ENCODE measurements around the gene OR10G2.
"Not testable (repeated sequence)": the region's sequence is repeated elsewhere in the genome, so short reads cannot be mapped to it uniquely, and the experiment has no call there.

Gene OR10G2

DNA sequence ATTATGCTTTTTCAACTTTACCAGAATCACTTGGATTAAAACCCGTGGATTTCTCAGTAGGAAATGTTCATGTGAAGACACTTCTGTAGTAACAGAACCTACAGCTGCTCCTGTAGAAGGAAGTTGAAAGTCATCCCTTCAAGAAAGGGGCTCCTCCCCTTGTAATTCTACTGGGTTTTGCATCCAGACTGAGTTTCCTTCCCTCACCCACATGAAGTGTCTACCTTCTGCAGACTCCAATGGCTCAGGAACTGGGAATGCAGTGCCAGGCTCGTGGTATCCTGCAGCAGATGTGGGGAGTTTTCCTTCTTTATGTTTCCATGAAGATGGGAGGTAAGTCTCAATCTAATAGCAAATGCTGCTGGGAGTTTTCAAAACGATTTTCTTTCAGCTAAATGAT, 7.9 kb upstream of the OR10G2 start:
- Mint-ChIP-seq H3K4me1 (no peaks in the 10 kb centered on the region), H3K27me3 (peaks cover 3% of the 10 kb centered on the region), H3K27ac (no peak overlapping the region), H3K36me3 (no peaks in the 10 kb centered on the region), H3K9me3 (no peaks in the 10 kb centered on the region), H3K4me3 (no peak overlapping the region)
- no peak for ATAC-seq (ENCODE audit: low read depth)
- DNase-seq (ENCODE audit: low spot score in 2 of 2) = no peak

DNA sequence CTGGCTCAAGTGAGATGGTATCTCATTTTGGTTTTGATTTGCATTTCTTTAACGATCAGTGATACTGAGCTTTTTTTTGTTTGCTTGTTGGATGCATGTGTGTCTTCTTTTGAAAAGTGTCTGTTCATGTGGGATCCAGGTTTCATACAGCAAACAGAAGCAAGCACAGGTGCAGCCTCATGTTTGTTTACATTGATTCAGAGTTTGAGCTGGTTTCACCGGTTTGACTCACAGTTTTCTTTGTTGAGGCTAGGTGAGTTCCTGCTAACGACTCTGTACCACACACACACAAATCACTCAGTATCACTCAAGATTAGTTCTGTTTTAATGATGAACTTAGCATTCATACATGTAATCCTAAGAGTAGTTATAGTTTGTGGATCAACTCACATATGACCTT, 3.7 kb downstream of the OR10G2 start:
- ATAC-seq (ENCODE audit: low read depth) (no peak), DNase-seq (ENCODE audit: low spot score in 2 of 2) (no peak)
- Mint-ChIP-seq H3K36me3 (no peaks in the 10 kb centered on the region), H3K4me3 (no peak overlapping the region), H3K27ac (no peak overlapping the region), H3K4me1 (no peaks in the 10 kb centered on the region), H3K27me3 (peaks cover 12% of the 10 kb centered on the region), H3K9me3 (no peaks in the 10 kb centered on the region)

DNA sequence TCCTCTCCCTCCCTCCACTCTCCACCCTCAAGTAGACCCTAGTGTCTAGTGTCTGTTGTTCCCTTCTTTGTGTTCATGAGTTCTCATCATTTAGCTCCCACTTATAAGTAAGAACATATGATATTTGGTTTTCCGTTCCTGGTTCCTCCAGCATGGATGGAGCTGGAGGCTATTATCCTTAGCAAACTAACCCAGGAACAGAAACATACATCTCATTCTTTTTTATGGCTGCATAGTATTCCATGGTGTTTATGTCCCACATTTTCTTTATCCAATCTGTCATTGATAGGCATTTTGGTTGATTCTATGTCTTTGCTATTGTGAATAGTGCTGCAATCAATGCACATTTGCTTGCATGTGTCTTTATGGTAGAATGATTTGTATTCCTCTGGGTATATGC, 4.2 kb downstream of the OR10G2 start:
- not testable (repeated sequence) for H3K4me3 Mint-ChIP-seq; H3K36me3 Mint-ChIP-seq; DNase-seq (ENCODE audit: low spot score in 2 of 2); H3K27ac Mint-ChIP-seq; ATAC-seq (ENCODE audit: low read depth); H3K9me3 Mint-ChIP-seq; H3K4me1 Mint-ChIP-seq
- H3K27me3 Mint-ChIP-seq = peaks cover 14% of the 10 kb centered on the region

DNA sequence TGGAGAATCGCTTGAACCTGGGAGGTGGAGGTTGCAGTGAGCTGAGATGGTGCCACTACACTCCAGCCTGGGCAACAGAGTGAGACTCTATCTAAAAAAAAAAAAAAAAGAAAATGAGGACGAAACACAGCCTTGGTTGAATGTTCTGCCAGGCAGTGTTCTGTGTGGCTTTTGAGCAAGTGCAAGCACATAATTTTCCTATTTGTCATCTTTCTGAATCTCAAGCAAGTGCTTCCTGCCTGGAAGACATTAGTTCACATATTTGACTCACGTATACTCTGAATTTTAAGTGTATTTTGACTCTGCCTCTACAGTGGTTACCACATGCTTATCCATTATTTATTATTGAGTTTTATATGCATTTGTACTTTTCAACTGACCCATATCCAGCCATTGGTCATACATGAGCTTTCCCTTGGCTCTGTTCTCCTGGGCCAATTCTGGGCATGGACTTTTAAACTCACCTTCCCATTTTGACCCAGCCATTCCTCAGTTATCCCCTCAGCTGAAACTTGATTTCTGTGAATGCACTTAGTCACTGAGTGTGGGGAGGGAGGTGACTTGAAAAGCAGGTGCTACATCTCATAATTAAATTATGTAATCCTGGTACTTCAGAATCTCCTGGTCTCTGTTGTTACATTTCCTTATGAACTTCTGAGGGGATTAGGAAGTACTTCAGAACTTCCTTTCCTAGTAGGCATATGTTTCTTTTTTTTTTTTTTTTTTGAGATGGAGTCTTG, 8.1 kb downstream of the OR10G2 start:
- DNase-seq (ENCODE audit: low spot score in 2 of 2) (no peak), ATAC-seq (ENCODE audit: low read depth) (no peak)
- Mint-ChIP-seq H3K27ac (no peak overlapping the region), H3K27me3 (peaks cover 8% of the 10 kb centered on the region), H3K36me3 (no peaks in the 10 kb centered on the region), H3K4me3 (no peak overlapping the region), H3K4me1 (no peaks in the 10 kb centered on the region), H3K9me3 (no peaks in the 10 kb centered on the region)

DNA sequence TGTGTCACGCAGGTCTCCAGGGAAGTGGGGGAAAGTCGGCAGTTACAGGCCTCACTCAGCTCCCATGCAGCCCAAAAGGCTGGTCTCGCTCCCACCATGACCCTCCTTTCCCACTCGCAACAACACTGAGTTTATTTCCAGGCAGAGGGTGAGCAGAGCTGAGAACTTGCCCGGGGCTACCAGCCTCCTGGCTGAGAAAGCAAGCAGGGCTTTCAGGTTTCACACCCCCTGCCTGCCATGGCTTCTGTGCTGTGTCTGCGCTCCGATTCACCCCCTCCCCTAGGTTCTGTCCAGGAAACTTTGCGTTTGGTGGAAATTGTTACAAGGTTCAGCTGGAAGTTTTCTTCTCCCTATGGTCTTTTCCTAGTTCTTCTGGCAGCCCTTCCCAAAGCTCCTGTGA, 17.1 kb downstream of the OR10G2 start:
- H3K27ac Mint-ChIP-seq = no peak overlapping the region
- DNase-seq (ENCODE audit: low spot score in 2 of 2) = no peak
- H3K4me1 Mint-ChIP-seq = no peaks in the 10 kb centered on the region
- ATAC-seq (ENCODE audit: low read depth) = no peak
- no peak overlapping the region for H3K4me3 Mint-ChIP-seq
- peaks cover 2% of the 10 kb centered on the region for H3K9me3 Mint-ChIP-seq
- H3K27me3 Mint-ChIP-seq = peaks cover 4% of the 10 kb centered on the region
- no peaks in the 10 kb centered on the region for H3K36me3 Mint-ChIP-seq

DNA sequence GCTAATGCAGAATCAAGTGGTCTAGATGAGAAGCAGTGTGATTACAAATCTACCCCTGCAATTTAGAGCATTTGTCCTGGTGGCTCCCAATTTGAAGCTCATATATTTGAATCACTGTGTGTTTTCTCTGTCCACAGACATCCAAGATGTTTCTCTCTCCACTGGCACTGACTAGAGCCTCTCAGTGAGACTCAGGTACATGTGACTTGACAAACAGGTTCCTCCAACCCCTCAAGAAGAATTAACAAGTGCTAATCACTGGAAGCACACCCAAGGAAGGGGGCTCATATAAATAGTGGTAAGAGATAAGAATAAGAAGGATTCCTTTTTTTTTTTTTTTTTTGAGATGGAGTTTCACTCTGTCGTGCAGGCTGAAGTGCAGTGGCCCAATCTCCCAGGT, 20.5 kb downstream of the OR10G2 start:
- Mint-ChIP-seq H3K27me3 (peaks cover 3% of the 10 kb centered on the region), H3K9me3 (peaks cover 1% of the 10 kb centered on the region), H3K27ac (no peak overlapping the region), H3K4me3 (no peak overlapping the region), H3K36me3 (no peaks in the 10 kb centered on the region), H3K4me1 (no peaks in the 10 kb centered on the region)
- ATAC-seq (ENCODE audit: low read depth) = no peak
- DNase-seq (ENCODE audit: low spot score in 2 of 2) = no peak

DNA sequence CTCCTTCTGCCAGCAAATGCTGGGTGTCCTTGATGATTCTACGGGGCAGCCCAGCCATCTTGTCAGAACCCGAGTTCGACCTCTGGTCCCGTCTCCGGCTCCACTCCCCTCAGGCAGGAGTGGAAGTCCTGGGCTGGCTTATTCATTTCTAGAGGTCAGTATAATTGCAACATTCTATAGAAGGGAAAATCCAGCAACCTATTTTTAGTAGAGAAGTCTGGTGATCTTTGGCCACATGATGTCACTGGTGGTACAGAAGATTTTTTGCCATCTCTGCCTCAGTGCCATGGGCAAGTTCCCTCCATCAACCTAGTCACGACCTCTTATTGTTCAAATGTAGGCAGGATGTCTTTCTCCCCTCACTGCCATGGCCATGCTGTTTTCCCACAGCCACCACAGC, 22.4 kb downstream of the OR10G2 start:
- H3K4me3 Mint-ChIP-seq = no peak overlapping the region
- no peak for ATAC-seq (ENCODE audit: low read depth)
- no peak for DNase-seq (ENCODE audit: low spot score in 2 of 2)

DNA sequence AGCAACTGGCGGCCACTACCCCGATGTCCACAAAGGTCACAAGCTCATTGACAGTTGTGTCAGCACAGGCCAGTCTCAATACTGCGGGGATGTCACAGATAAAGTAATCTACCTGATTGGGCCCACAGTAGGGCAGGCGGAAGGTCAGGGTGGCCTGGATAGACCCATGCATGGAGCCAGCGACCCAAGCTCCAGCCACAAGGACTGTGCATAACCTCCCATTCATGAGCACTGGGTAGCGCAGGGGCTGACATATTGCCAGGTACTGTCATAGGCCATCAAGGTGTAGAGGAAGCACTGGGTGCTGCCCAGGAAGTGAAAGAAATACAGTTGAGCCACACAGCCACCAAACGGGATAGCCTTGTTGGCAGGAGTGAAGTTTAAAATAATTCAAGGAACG, 32.6 kb downstream of the OR10G2 start:
- DNase-seq (ENCODE audit: low spot score in 2 of 2); H3K4me3 Mint-ChIP-seq; H3K36me3 Mint-ChIP-seq; H3K9me3 Mint-ChIP-seq; H3K27me3 Mint-ChIP-seq; H3K4me1 Mint-ChIP-seq; H3K27ac Mint-ChIP-seq; ATAC-seq (ENCODE audit: low read depth): not testable (repeated sequence)

More for the DNA sequence above, 22.4 kb downstream of the OR10G2 start:
- Mint-ChIP-seq H3K27ac (no peak overlapping the region), H3K27me3 (peaks cover 3% of the 10 kb centered on the region), H3K4me1 (no peaks in the 10 kb centered on the region), H3K36me3 (no peaks in the 10 kb centered on the region), H3K9me3 (peaks cover 1% of the 10 kb centered on the region)

DNA sequence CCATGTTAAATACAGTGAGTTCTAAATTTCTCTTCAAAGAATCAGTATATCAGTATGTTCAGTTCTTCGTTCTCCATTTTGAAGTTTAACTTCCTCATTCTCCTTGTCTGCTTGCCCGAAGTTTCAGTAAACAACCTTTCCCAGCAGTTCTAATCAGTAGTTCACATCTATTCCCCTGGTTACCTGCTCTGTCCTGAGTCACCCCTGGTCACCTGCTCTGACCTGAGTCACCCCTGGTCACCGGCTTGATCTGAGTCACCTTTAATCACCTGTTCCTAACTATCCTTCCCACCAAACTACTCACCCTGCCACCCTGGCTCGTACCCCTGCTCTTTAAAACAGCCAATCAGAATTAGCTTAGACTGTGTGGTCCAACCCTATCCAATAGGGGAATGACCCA, 45.4 kb downstream of the OR10G2 start:
- H3K36me3 Mint-ChIP-seq = peaks cover 3% of the 10 kb centered on the region
- DNase-seq (ENCODE audit: low spot score in 2 of 2) (no peak), ATAC-seq (ENCODE audit: low read depth) (no peak)
- H3K27ac Mint-ChIP-seq = no peak overlapping the region
- H3K9me3 Mint-ChIP-seq = peaks cover 10% of the 10 kb centered on the region
- no peaks in the 10 kb centered on the region for H3K4me1 Mint-ChIP-seq
- peaks cover 5% of the 10 kb centered on the region for H3K27me3 Mint-ChIP-seq
- H3K4me3 Mint-ChIP-seq = no peak overlapping the region
